ENCODE measurements around the gene SLC6A1.

The SLC6A1 gene

DNA sequence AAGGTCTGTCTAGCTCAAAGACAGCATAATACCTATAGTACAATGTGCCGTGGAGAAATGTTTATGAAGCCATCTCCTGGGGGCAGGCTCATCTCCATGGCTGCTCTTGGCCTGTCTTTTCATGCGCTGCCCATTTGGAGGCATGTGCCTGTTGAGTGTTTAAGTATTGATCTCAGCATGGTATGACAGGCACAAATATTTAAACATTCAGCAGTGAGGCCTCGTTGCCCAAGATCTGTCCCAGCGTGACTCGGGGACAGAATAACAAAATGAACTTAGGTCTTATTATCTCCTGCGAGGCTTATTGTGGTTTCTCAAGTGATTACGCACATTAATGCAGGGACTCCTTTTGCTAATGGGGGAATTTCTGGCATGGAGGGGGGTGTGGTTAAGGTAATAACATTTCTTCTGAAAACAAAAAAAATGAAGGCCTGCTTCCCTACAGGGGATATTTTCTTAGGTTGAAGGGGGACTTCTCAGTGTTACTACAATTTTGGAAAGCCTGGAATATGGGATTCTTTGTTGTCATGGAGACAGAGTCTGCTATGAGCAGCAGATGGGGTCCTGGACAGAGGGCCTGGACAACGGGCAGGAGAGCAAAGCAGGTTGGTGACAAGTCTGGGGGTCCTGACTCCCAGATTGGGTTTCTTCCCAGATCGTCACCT lies 4.4 kb upstream of the SLC6A1 start:
- no peak overlapping the region for H3K27ac ChIP-seq (ENCODE audit: low read length)
- H3K4me2 ChIP-seq (ENCODE audit: low read length): no peak overlapping the region
- no peak overlapping the region for H3K4me3 ChIP-seq (ENCODE audit: low read length)
- H3K9ac ChIP-seq (ENCODE audit: low read length): no peak overlapping the region
- no peak overlapping the region for H2AFZ ChIP-seq (ENCODE audit: low read depth, low read length)
- H3K4me1 ChIP-seq (ENCODE audit: low read length): no peaks in the 10 kb centered on the region
- no peaks in the 10 kb centered on the region for H3K79me2 ChIP-seq (ENCODE audit: low read length)
- H4K20me1 ChIP-seq (ENCODE audit: insufficient read depth, low read length): no peaks in the 10 kb centered on the region
- peaks cover 16% of the 10 kb centered on the region for H3K27me3 ChIP-seq (ENCODE audit: low read depth, low read length)
- no peaks in the 10 kb centered on the region for H3K9me3 ChIP-seq (ENCODE audit: insufficient read depth, low read length)
- H3K36me3 ChIP-seq (replicated peaks; ENCODE audit: low read depth, low read length): no peaks in the 10 kb centered on the region
- TF ChIP-seq EZH2phosphoT487 (IDR thresholded peaks at IDR 0.05; ENCODE audit: low read depth): no peak
- TF ChIP-seq, protein P1, sequence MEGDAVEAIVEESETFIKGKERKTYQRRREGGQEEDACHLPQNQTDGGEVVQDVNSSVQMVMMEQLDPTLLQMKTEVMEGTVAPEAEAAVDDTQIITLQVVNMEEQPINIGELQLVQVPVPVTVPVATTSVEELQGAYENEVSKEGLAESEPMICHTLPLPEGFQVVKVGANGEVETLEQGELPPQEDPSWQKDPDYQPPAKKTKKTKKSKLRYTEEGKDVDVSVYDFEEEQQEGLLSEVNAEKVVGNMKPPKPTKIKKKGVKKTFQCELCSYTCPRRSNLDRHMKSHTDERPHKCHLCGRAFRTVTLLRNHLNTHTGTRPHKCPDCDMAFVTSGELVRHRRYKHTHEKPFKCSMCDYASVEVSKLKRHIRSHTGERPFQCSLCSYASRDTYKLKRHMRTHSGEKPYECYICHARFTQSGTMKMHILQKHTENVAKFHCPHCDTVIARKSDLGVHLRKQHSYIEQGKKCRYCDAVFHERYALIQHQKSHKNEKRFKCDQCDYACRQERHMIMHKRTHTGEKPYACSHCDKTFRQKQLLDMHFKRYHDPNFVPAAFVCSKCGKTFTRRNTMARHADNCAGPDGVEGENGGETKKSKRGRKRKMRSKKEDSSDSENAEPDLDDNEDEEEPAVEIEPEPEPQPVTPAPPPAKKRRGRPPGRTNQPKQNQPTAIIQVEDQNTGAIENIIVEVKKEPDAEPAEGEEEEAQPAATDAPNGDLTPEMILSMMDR (IDR thresholded peaks at IDR 0.05; ENCODE audit: low read depth, low read length): no peak

DNA sequence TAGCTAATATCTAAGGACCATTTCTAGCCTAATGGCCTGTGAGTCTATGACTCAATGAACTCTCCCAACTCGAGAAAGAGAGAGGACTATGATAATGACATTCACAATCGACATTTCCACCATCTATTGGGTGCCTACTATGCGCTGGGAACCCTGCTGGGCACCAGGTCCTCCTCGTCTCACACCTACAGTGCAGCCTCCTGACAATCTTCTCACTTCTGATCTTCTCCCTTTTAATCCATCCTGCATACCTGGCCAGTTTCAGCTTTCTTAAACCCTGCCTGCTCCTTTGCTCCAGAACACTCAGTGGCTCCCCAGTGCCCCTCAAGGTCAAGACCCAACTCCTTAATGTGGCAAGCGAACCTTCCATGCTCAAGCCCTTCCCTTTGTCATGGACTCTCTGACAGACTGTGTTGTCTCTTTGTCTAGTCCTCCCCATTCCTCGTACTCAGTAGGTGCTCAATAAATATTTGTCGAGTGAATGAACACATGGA lies 3.5 kb upstream of the SLC6A1 start:
- Histone ChIP-seq H3K4me1 (ENCODE audit: low read length) (no peaks in the 10 kb centered on the region), H3K4me2 (ENCODE audit: low read length) (no peak overlapping the region), H3K36me3 (replicated peaks; ENCODE audit: low read depth, low read length) (no peaks in the 10 kb centered on the region), H3K79me2 (ENCODE audit: low read length) (no peaks in the 10 kb centered on the region), H3K4me3 (ENCODE audit: low read length) (no peak overlapping the region), H2AFZ (ENCODE audit: low read depth, low read length) (no peak overlapping the region), H4K20me1 (ENCODE audit: insufficient read depth, low read length) (no peaks in the 10 kb centered on the region), H3K27ac (ENCODE audit: low read length) (no peak overlapping the region), H3K9ac (ENCODE audit: low read length) (no peak overlapping the region), H3K9me3 (ENCODE audit: insufficient read depth, low read length) (no peaks in the 10 kb centered on the region), H3K27me3 (ENCODE audit: low read depth, low read length) (peaks cover 16% of the 10 kb centered on the region)
- TF ChIP-seq, protein P1 (IDR thresholded peaks at IDR 0.05; ENCODE audit: low read depth, low read length): no peak
- TF ChIP-seq EZH2phosphoT487 (IDR thresholded peaks at IDR 0.05; ENCODE audit: low read depth): no peak

DNA sequence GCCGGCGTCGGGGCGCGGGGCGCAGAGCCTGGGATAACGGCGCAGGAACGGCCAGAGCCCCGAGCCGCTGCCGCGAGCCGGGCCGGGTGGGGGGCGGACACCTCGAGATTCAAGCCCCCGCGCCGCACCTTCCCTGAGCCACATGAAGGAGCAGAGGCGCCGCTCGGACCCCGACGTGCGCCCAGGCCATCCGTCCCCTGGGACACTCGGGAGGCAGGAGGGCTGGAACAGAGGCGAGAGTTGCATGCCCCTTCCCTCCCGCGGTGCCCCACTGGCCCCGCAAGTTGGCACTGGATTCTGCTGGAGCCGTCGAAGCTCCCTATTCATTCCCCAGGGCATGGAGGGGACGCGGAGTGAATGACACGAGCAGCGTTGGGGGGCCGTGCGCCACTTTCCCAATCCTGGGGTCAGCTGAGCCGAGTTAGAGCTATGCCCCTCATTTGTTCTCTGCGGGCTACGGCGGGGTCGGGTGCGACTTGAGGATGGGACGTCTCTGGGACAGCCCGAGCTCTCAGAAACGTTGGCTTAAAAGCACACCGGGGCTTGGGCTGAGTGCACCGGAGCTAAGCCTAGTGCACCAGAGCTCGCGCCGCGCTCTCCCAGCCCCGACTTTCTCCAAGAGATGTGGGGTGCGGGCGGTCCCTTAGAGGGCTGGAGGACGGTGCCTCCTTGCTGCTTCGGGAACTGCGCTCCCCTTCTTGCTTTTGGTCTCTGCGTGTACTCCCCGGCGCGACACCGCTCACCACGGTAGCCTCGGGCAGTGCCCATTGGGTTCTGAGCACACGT lies 588 bp downstream of the SLC6A1 start:
- H3K27ac ChIP-seq (ENCODE audit: low read length): no peak overlapping the region
- no peak overlapping the region for H3K4me2 ChIP-seq (ENCODE audit: low read length)
- no peaks in the 10 kb centered on the region for H3K4me1 ChIP-seq (ENCODE audit: low read length)
- TF ChIP-seq, protein P1 (IDR thresholded peaks at IDR 0.05; ENCODE audit: low read depth, low read length): no peak
- no peak for TF ChIP-seq EZH2phosphoT487 (IDR thresholded peaks at IDR 0.05; ENCODE audit: low read depth)
- no peak overlapping the region for H2AFZ ChIP-seq (ENCODE audit: low read depth, low read length)
- no peaks in the 10 kb centered on the region for H3K79me2 ChIP-seq (ENCODE audit: low read length)
- no peaks in the 10 kb centered on the region for H3K9me3 ChIP-seq (ENCODE audit: insufficient read depth, low read length)
- H4K20me1 ChIP-seq (ENCODE audit: insufficient read depth, low read length): no peaks in the 10 kb centered on the region
- H3K4me3 ChIP-seq (ENCODE audit: low read length): no peak overlapping the region
- H3K9ac ChIP-seq (ENCODE audit: low read length): no peak overlapping the region
- peaks cover 17% of the 10 kb centered on the region for H3K27me3 ChIP-seq (ENCODE audit: low read depth, low read length)
- H3K36me3 ChIP-seq (replicated peaks; ENCODE audit: low read depth, low read length): no peaks in the 10 kb centered on the region

DNA sequence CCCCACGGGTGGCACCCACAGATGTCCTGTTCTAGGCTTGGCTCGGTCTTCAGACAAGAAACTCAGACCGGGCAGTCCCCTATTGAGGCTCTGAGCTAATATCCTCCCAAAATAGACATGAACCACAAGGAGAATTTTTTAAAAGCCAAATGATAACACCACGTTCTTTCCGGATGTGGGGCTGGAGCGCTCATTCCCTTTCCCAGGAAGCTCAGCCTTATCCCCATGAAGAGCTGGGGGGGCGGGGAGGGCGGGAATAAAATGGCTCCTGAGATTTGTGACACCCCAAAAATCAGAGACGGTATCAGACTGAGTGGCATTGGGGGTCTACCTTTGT lies 1.1 kb downstream of the SLC6A1 start:
- H3K4me3 ChIP-seq (ENCODE audit: low read length): no peak overlapping the region

More for the DNA sequence above, 1.1 kb downstream of the SLC6A1 start:
- Histone ChIP-seq H3K79me2 (ENCODE audit: low read length) (no peaks in the 10 kb centered on the region), H4K20me1 (ENCODE audit: insufficient read depth, low read length) (no peaks in the 10 kb centered on the region), H2AFZ (ENCODE audit: low read depth, low read length) (no peak overlapping the region), H3K36me3 (replicated peaks; ENCODE audit: low read depth, low read length) (no peaks in the 10 kb centered on the region), H3K27ac (ENCODE audit: low read length) (no peak overlapping the region), H3K9ac (ENCODE audit: low read length) (no peak overlapping the region), H3K4me2 (ENCODE audit: low read length) (no peak overlapping the region), H3K9me3 (ENCODE audit: insufficient read depth, low read length) (no peaks in the 10 kb centered on the region), H3K4me1 (ENCODE audit: low read length) (no peaks in the 10 kb centered on the region), H3K27me3 (ENCODE audit: low read depth, low read length) (peaks cover 17% of the 10 kb centered on the region)
- TF ChIP-seq, protein P1 (IDR thresholded peaks at IDR 0.05; ENCODE audit: low read depth, low read length): no peak

All from OCI-LY3 (cell line).